Measurements from ENCODE around the gene SH3PXD2A. TPM values are rescaled to one million over a fixed set of nuclear protein-coding genes. Genes with fewer than 3 reads are reported as not detected.

SH3PXD2A gene
- total RNA-seq, 1 donor from 2014 or later: 36.8 TPM

DNA sequence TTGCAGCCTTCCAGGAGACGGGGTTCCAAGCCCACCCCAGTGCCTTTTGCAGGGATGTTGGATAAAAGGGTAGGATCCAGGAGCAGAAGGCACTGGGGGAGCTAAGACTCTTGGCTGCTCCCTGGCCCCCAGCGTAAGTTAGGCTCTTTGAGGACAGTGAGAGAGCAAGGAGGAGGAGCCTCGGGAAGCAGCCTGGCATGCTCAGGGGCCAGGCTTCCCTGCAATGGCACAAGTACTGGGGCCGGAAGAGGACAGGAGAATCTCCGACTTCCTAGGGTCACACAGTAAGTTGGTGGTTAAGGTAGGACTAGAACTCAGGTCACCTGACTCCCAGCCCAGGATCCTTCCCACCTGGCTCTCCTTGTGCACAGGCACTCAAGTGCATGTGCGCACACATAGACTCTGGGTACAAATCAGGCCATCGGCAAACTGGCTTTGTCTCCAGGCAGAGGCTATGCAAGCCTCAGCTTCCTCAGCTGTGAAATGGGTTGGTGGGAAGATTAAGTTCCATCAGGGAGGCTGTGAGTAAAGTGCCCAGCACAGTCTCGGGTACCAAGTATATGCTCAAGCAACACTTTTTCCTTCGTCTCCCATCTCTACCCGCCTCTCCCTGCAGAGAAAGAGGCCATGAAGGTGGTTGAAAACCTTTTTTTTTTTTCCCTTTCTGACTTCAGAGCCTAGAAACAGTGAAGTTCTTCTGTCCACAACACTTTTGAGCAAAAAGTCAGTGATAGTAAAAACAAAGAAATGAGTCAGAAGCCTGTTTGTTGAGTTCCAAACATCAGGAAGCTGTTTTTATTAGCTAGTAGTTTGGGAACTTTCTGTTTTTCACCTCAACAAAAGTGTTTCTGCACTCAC is 282.8 kb downstream of the SH3PXD2A start:
- no peak overlapping the region for H3K27ac Mint-ChIP-seq
- no peak for DNase-seq (ENCODE audit: low spot score in 2 of 2, unreplicated experiment in 2 of 2)
- H3K9me3 Mint-ChIP-seq: no peaks in the 10 kb centered on the region
- H3K27me3 Mint-ChIP-seq (ENCODE audit: low read depth): peaks cover 3% of the 10 kb centered on the region
- TF ChIP-seq CTCF (IDR thresholded peaks at IDR 0.05; ENCODE audit: unreplicated experiment): no peak
- peaks cover 12% of the 10 kb centered on the region for H3K4me1 Mint-ChIP-seq
- H3K36me3 Mint-ChIP-seq: no peaks in the 10 kb centered on the region
- H3K4me3 Mint-ChIP-seq: no peak overlapping the region

DNA sequence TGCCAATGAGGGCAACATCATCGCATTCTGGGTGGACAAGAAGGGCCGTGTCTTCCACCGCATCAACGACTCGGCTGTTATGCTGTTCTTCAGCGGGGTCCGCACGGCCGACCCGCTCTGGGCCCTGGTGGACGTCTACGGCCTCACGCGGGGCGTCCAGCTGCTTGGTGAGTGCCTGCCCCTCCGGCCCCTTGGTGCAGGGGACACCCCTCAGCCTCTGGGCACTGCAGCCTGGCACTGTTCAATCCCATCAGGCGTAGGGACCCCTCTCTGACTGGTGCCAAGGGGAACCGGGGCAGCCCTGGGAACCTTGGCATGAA is 283.8 kb downstream of the SH3PXD2A start:
- no peak for TF ChIP-seq CTCF (IDR thresholded peaks at IDR 0.05; ENCODE audit: unreplicated experiment)
- no peak overlapping the region for H3K4me3 Mint-ChIP-seq
- peaks cover 12% of the 10 kb centered on the region for H3K4me1 Mint-ChIP-seq
- H3K9me3 Mint-ChIP-seq: no peaks in the 10 kb centered on the region
- no peak overlapping the region for H3K27ac Mint-ChIP-seq
- H3K36me3 Mint-ChIP-seq: no peaks in the 10 kb centered on the region
- H3K27me3 Mint-ChIP-seq (ENCODE audit: low read depth): peaks cover 3% of the 10 kb centered on the region
- no peak for DNase-seq (ENCODE audit: low spot score in 2 of 2, unreplicated experiment in 2 of 2)

GRCh38 chr10:103570844-103571655 is 284.3 kb downstream of the SH3PXD2A start:
- Mint-ChIP-seq H3K4me3 (no peak overlapping the region), H3K27me3 (ENCODE audit: low read depth) (peaks cover 3% of the 10 kb centered on the region), H3K36me3 (no peaks in the 10 kb centered on the region), H3K9me3 (peaks cover 3% of the 10 kb centered on the region), H3K4me1 (peaks cover 12% of the 10 kb centered on the region), H3K27ac (no peak overlapping the region)
- DNase-seq (ENCODE audit: low spot score in 2 of 2, unreplicated experiment in 2 of 2): no peak
- TF ChIP-seq CTCF (IDR thresholded peaks at IDR 0.05; ENCODE audit: unreplicated experiment): no peak

DNA sequence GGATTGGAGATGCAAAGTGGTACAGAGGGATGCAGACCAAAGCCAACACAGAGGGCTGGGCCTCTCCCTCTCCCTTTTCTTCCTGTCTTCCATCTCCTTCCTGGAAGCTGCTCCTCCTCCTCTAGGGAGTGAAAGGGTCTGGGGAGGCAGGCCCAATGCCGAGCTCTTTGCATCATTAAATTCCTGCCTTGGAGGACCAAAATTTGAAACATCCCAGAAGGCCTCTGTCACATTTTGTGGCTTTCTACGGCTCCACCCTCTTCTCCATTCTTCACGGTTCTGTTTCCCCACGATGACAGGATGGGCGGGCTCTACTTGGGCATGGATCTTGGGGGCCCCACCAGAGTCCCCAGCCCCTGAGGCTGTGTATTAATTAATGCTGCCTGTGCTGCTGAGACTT is 285.5 kb downstream of the SH3PXD2A start:
- H3K27me3 Mint-ChIP-seq (ENCODE audit: low read depth): peaks cover 3% of the 10 kb centered on the region
- no peak overlapping the region for H3K27ac Mint-ChIP-seq
- H3K4me1 Mint-ChIP-seq: peaks cover 10% of the 10 kb centered on the region
- peaks cover 4% of the 10 kb centered on the region for H3K9me3 Mint-ChIP-seq
- no peaks in the 10 kb centered on the region for H3K36me3 Mint-ChIP-seq
- DNase-seq (ENCODE audit: low spot score in 2 of 2, unreplicated experiment in 2 of 2): no peak
- no peak for TF ChIP-seq CTCF (IDR thresholded peaks at IDR 0.05; ENCODE audit: unreplicated experiment)
- H3K4me3 Mint-ChIP-seq: no peak overlapping the region

DNA sequence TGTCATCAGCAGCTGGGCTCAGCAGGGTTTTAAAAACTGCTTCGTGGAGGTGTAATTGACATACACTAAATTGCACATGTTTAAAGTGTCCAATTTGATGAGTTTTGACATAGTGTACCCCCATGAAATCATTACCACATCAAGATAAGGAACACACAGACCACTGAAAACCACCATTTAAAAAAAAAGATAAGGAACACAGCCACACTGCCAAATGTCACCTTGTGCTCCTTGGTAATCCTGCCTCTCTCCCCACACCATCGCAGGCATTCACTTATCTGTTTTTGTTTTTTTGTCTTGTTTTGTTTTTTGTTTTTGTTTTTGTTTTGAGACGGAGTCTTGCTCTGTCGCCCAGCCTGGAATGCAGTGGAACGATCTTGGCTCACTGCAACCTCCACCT is 286.9 kb downstream of the SH3PXD2A start:
- no peak for TF ChIP-seq CTCF (IDR thresholded peaks at IDR 0.05; ENCODE audit: unreplicated experiment)
- no peak overlapping the region for H3K4me3 Mint-ChIP-seq
- no peak for DNase-seq (ENCODE audit: low spot score in 2 of 2, unreplicated experiment in 2 of 2)
- no peaks in the 10 kb centered on the region for H3K36me3 Mint-ChIP-seq
- H3K27ac Mint-ChIP-seq: no peak overlapping the region
- peaks cover 8% of the 10 kb centered on the region for H3K4me1 Mint-ChIP-seq
- H3K9me3 Mint-ChIP-seq: peaks cover 4% of the 10 kb centered on the region
- peaks cover 2% of the 10 kb centered on the region for H3K27me3 Mint-ChIP-seq (ENCODE audit: low read depth)

Measured in mesothelial cell of epicardium (in vitro differentiated cells).